ENCODE measurements around the gene MB21D2.

Gene MB21D2

GRCh38 chr3:192862408-192863090 is 55.1 kb downstream of the MB21D2 start:
- DNase-seq (ENCODE audit: low read depth): no peak
- no peak for TF ChIP-seq CTCF (conservative IDR thresholded peaks at IDR 0.05; ENCODE audit: low read length)
- H3K4me3 ChIP-seq (ENCODE audit: low read length): no peak overlapping the region

DNA sequence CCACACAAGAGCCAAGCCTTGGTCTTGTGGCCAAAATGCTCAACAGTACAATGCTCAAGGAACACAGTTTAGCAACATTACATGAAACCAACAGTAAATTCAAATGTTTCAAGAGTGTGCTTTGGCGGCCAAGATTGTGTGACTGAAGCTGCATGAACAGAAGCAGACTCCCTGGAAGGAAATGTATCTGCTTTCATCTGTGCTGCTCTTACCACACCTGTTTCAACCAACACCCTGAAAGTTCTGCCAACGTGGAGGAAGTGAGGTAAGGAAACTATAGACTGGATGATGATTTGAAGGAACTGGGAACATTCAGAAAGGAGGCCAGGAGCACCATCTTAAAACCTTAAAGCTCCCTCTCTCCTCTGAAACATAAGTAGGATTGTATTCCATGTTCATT is 55.7 kb downstream of the MB21D2 start:
- H3K4me3 ChIP-seq (ENCODE audit: low read length): no peak overlapping the region
- TF ChIP-seq CTCF (conservative IDR thresholded peaks at IDR 0.05; ENCODE audit: low read length): no peak
- DNase-seq (ENCODE audit: low read depth): no peak

DNA sequence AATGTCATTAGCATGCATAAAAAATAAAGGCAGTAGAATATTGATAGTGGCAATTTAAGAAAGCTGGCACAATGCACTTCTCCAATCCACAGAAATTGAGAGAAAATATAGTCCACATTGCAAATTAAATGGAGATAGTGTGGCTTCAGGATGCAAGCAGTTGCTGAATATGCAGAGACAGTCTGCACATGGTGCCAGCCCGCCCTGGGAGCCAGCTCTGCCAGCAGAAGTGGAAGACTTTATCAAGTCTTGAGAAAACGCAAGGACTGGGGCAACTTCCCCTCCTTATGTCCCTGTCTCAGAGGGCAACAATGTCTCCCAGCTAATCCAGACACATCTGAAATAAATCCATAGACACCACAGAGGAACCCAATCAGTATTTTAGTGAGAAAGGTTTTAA is 57.2 kb downstream of the MB21D2 start:
- H3K4me3 ChIP-seq (ENCODE audit: low read length): no peak overlapping the region
- no peak for DNase-seq (ENCODE audit: low read depth)
- no peak for TF ChIP-seq CTCF (conservative IDR thresholded peaks at IDR 0.05; ENCODE audit: low read length)

- no peak for DNase-seq (ENCODE audit: low read depth)
- TF ChIP-seq CTCF (conservative IDR thresholded peaks at IDR 0.05; ENCODE audit: low read length): no peak
- no peak overlapping the region for H3K4me3 ChIP-seq (ENCODE audit: low read length)
Observed at GRCh38 chr3:192858849-192859585, 58.6 kb downstream of the MB21D2 start.

DNA sequence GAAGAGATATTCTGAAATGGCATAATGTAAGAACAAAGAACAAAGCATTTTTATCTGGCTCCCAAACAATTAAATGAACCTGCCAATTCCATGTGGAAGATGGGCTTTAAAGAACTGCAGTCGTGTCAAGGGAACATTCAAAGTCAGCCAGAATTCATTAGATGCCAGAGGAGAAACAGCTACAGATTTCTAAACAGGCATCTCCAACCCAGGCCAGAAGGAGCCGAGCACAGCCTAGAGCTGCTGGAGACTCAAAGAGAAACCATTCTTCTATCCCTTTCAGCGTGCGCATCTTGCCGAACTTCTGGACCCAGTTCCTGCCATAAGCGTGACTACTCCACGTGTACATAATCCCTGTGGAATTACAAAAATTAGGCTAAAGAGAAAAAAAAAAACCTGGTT is 60.4 kb downstream of the MB21D2 start:
- H3K4me3 ChIP-seq (ENCODE audit: low read length): peak overlapping the region; percentile 51
- peak; percentile 89 for DNase-seq (ENCODE audit: low read depth)
- no peak; the same call in 1 of the 2 replicates for TF ChIP-seq CTCF (conservative IDR thresholded peaks at IDR 0.05; ENCODE audit: low read length)

DNA sequence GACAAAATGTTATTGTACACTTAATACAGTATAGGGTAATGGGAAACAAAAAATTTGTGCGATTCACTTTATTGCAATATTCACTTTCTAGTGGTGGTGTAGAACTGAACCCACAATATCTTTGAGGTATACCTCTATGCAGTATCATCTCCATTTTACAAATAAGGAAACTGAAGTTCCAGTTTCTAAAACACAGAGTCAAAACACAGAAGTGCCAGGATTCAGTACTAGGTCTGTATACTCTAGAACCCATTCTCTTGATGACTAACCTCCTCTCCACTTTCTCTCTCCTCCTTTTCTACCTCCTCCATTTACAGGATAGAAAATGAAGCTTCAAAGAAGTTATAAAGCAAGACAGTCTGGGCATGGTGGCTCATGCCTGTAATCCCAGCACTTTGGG is 62.2 kb downstream of the MB21D2 start:
- DNase-seq (ENCODE audit: low read depth): no peak
- TF ChIP-seq CTCF (conservative IDR thresholded peaks at IDR 0.05; ENCODE audit: low read length): no peak

GRCh38 chr3:192851821-192852372 is 65.8 kb downstream of the MB21D2 start:
- TF ChIP-seq CTCF (conservative IDR thresholded peaks at IDR 0.05; ENCODE audit: low read length): no peak
- H3K4me3 ChIP-seq (ENCODE audit: low read length): no peak overlapping the region
- peak; percentile 75 for DNase-seq (ENCODE audit: low read depth)

More for the DNA sequence above, 62.2 kb downstream of the MB21D2 start:
- H3K4me3 ChIP-seq (ENCODE audit: low read length): no peak overlapping the region

All from AG10803 (cell line).